Trophoblast cell (in vitro differentiated cells and primary cell): ENCODE measurements around the gene NUDT5.
A peak's percentile ranks its signal among the peaks of the same experiment; 100 is the strongest.

ENCODE experiments used
- DNase-seq, 2 donors: peaks; one replicate each; pipeline ENCODE4 v3.0.0-alpha.2; 2016
- H2AFZ ChIP-seq: 2 replicates; pipeline ENCODE4 v1.6.1; 2013; ENCODE audit warnings: low read length, moderate library complexity, mild to moderate bottlenecking; ENCODE audit not compliant: insufficient read depth, poor library complexity
- H2AK5ac ChIP-seq: 2 replicates; pipeline ENCODE4 v1.6.1; 2013; ENCODE audit warnings: mild to moderate bottlenecking, low read length
- H2BK120ac ChIP-seq: 2 replicates; pipeline ENCODE4 v1.6.1; 2013; ENCODE audit warnings: low read length, mild to moderate bottlenecking, moderate library complexity; ENCODE audit not compliant: insufficient read depth, poor library complexity
- H2BK12ac ChIP-seq: 2 replicates; pipeline ENCODE4 v1.6.1; 2013; ENCODE audit warnings: mild to moderate bottlenecking, low read length, moderate library complexity
- H2BK5ac ChIP-seq: 2 replicates; pipeline ENCODE4 v1.6.1; 2013; ENCODE audit warnings: low read length, low read depth, moderate library complexity, mild to moderate bottlenecking; ENCODE audit not compliant: poor library complexity
- H3K14ac ChIP-seq: 2 replicates; pipeline ENCODE4 v1.6.1; 2013; ENCODE audit warnings: mild to moderate bottlenecking, low read length
- H3K18ac ChIP-seq: 2 replicates; pipeline ENCODE4 v1.6.1; 2013; ENCODE audit warnings: mild to moderate bottlenecking, low read length
- H3K23ac ChIP-seq: 2 replicates; pipeline ENCODE4 v1.6.1; 2013; ENCODE audit warnings: low read length
- H3K27ac ChIP-seq: 2 replicates; pipeline ENCODE4 v1.5.1; 2013; ENCODE audit warnings: low read depth, mild to moderate bottlenecking, inconsistent platforms, low read length, moderate library complexity
- H3K27me3 ChIP-seq: 2 replicates; pipeline ENCODE4 v1.6.1; 2013; ENCODE audit warnings: inconsistent platforms, mild to moderate bottlenecking, low read length, moderate library complexity; ENCODE audit not compliant: insufficient read depth
- H3K36me3 ChIP-seq, 2 experiments: 1 replicate in 1 of 2; 2 replicates in 1 of 2; pipeline ENCODE4 v1.6.1; 2013; ENCODE audit warnings: low read length in 2 of 2, mild to moderate bottlenecking in 2 of 2, moderate library complexity in 1 of 2; ENCODE audit not compliant: insufficient read depth in 2 of 2, control insufficient read depth in 1 of 2
- H3K4ac ChIP-seq: 2 replicates; pipeline ENCODE4 v1.6.1; 2013; ENCODE audit warnings: low read depth, mild to moderate bottlenecking, low read length, moderate library complexity
- H3K4me1 ChIP-seq, 2 experiments: 1 replicate in 1 of 2; 2 replicates in 1 of 2; pipeline ENCODE4 v1.6.1; 2013; ENCODE audit warnings: low read length in 2 of 2, mild to moderate bottlenecking in 2 of 2, moderate library complexity in 1 of 2; ENCODE audit not compliant: insufficient read depth in 2 of 2, control insufficient read depth in 1 of 2
- H3K4me2 ChIP-seq: 2 replicates; pipeline ENCODE4 v1.6.1; 2013; ENCODE audit warnings: inconsistent platforms, mild to moderate bottlenecking, low read length, moderate library complexity
- H3K4me3 ChIP-seq: 2 replicates; pipeline ENCODE4 v1.5.1; 2013; ENCODE audit warnings: mild to moderate bottlenecking, low read depth, low read length, inconsistent platforms
- H3K79me1 ChIP-seq: one replicate; pipeline ENCODE4 v1.6.1; 2013; ENCODE audit warnings: low read length
- H3K79me2 ChIP-seq: 2 replicates; pipeline ENCODE4 v1.6.1; 2013; ENCODE audit warnings: low read length, mild to moderate bottlenecking; ENCODE audit not compliant: control insufficient read depth, insufficient read depth, poor library complexity
- H3K9ac ChIP-seq: 2 replicates; pipeline ENCODE4 v1.6.1; 2013; ENCODE audit warnings: mild to moderate bottlenecking, low read length
- H3K9me3 ChIP-seq: 2 replicates; pipeline ENCODE4 v1.6.1; 2013; ENCODE audit warnings: low read depth, mild to moderate bottlenecking, control low read depth, inconsistent platforms, low read length; ENCODE audit not compliant: insufficient read depth
- H4K12ac ChIP-seq: 2 replicates; pipeline ENCODE4 v1.6.1; 2013; ENCODE audit warnings: low read depth, mild to moderate bottlenecking, low read length, moderate library complexity
- H4K8ac ChIP-seq: 2 replicates; pipeline ENCODE4 v1.6.1; 2013; ENCODE audit warnings: low read depth, mild to moderate bottlenecking, low read length, moderate library complexity
- H4K91ac ChIP-seq: one replicate; pipeline ENCODE4 v1.6.1; 2013; ENCODE audit warnings: low read depth, mild to moderate bottlenecking, low read length, moderate library complexity
- WGBS: extraction: QIAGEN DNeasy Blood & Tissue Kit; methylation state at CpG from one replicate; pipeline ENCODE4 v1.1.7; 2013; ENCODE audit warnings: missing lambda C conversion rate; ENCODE audit not compliant: insufficient read length, insufficient coverage; ENCODE audit errors: extremely low coverage; 5-methylcytosine and 5-hydroxymethylcytosine counted together

The NUDT5 gene

GRCh38 chr10:12165036-12165435 lies 30.7 kb downstream of the NUDT5 start:
- Histone ChIP-seq H2AFZ (no peak overlapping the region), H3K9me3 (peaks cover 2% of the 10 kb centered on the region), H3K14ac (no peak overlapping the region), H3K27me3 (no peaks in the 10 kb centered on the region), H2BK120ac (no peak overlapping the region), H3K4ac (no peak overlapping the region), H3K23ac (no peak overlapping the region), H3K4me3 (no peak overlapping the region), H2AK5ac (no peak overlapping the region), H4K91ac (no peak overlapping the region), H3K79me2 (no peaks in the 10 kb centered on the region), H3K36me3 (peaks cover 12 to 32% of the 10 kb centered on the region in 2 experiments), H2BK5ac (no peak overlapping the region), H3K18ac (no peak overlapping the region), H3K79me1 (no peaks in the 10 kb centered on the region), H4K8ac (no peak overlapping the region), H2BK12ac (no peak overlapping the region), H3K4me1 (peaks cover 0 to 4% of the 10 kb centered on the region in 2 experiments), H4K12ac (no peak overlapping the region), H3K9ac (no peak overlapping the region), H3K27ac (no peak overlapping the region), H3K4me2 (no peak overlapping the region)
- WGBS = no CpG with 5 or more reads among the region's 3 CpGs
- DNase-seq = no peak

GRCh38 chr10:12164085-12164484 lies 31.6 kb downstream of the NUDT5 start:
- Histone ChIP-seq H3K4me1 (peaks cover 0 to 4% of the 10 kb centered on the region in 2 experiments), H3K9me3 (peaks cover 2% of the 10 kb centered on the region), H3K36me3 (peaks cover 13 to 27% of the 10 kb centered on the region in 2 experiments), H4K8ac (no peak overlapping the region), H3K4me3 (no peak overlapping the region), H3K27me3 (no peaks in the 10 kb centered on the region), H3K4me2 (no peak overlapping the region), H3K27ac (no peak overlapping the region), H2BK5ac (no peak overlapping the region), H2BK120ac (no peak overlapping the region), H3K79me1 (no peaks in the 10 kb centered on the region), H2AK5ac (no peak overlapping the region), H3K4ac (no peak overlapping the region), H3K23ac (no peak overlapping the region), H2AFZ (no peak overlapping the region), H3K79me2 (no peaks in the 10 kb centered on the region), H4K12ac (no peak overlapping the region), H3K14ac (no peak overlapping the region), H3K18ac (no peak overlapping the region), H2BK12ac (no peak overlapping the region), H3K9ac (no peak overlapping the region), H4K91ac (no peak overlapping the region)
- DNase-seq = no peak
- WGBS = no CpG with 5 or more reads among the region's 12 CpGs

GRCh38 chr10:12162927-12163326 lies 32.8 kb downstream of the NUDT5 start:
- no peak overlapping the region for H2BK5ac ChIP-seq
- no peaks in the 10 kb centered on the region for H3K79me2 ChIP-seq
- H3K9ac ChIP-seq = peak overlapping the region; percentile 13
- no peak overlapping the region for H3K4me2 ChIP-seq
- H3K27me3 ChIP-seq = no peaks in the 10 kb centered on the region
- H3K4me1 ChIP-seq = peaks cover 0 to 4% of the 10 kb centered on the region in 2 experiments
- no CpG with 5 or more reads among the region's 6 CpGs for WGBS
- no peak overlapping the region for H3K23ac ChIP-seq
- no peak overlapping the region for H2AFZ ChIP-seq
- H4K12ac ChIP-seq = no peak overlapping the region
- H2AK5ac ChIP-seq = no peak overlapping the region
- no peak overlapping the region for H3K4ac ChIP-seq
- H3K4me3 ChIP-seq = no peak overlapping the region
- H2BK120ac ChIP-seq = no peak overlapping the region
- H4K91ac ChIP-seq = no peak overlapping the region
- peaks cover 2% of the 10 kb centered on the region for H3K9me3 ChIP-seq
- no peak overlapping the region for H2BK12ac ChIP-seq
- no peak overlapping the region for H3K18ac ChIP-seq
- no peaks in the 10 kb centered on the region for H3K79me1 ChIP-seq
- no peak overlapping the region for H3K14ac ChIP-seq
- no peak for DNase-seq
- no peak overlapping the region for H3K27ac ChIP-seq
- peaks cover 17 to 27% of the 10 kb centered on the region in 2 experiments for H3K36me3 ChIP-seq
- H4K8ac ChIP-seq = no peak overlapping the region

GRCh38 chr10:12160664-12161063 lies 35.0 kb downstream of the NUDT5 start:
- no peak overlapping the region for H3K9ac ChIP-seq
- H2AFZ ChIP-seq = no peak overlapping the region
- no peak overlapping the region for H2BK120ac ChIP-seq
- H3K14ac ChIP-seq = no peak overlapping the region
- peaks cover 2% of the 10 kb centered on the region for H3K9me3 ChIP-seq
- no peak overlapping the region for H2AK5ac ChIP-seq
- no peak overlapping the region for H2BK5ac ChIP-seq
- no peak overlapping the region for H3K18ac ChIP-seq
- H3K27ac ChIP-seq = no peak overlapping the region
- no peak overlapping the region for H4K12ac ChIP-seq
- H4K8ac ChIP-seq = no peak overlapping the region
- H4K91ac ChIP-seq = no peak overlapping the region
- H3K36me3 ChIP-seq = peaks cover 22 to 23% of the 10 kb centered on the region in 2 experiments
- H3K79me1 ChIP-seq = no peaks in the 10 kb centered on the region
- H3K23ac ChIP-seq = no peak overlapping the region
- H3K4me2 ChIP-seq = no peak overlapping the region
- DNase-seq = no peak
- H3K4ac ChIP-seq = no peak overlapping the region
- no peak overlapping the region for H3K4me3 ChIP-seq
- H3K79me2 ChIP-seq = no peaks in the 10 kb centered on the region
- H2BK12ac ChIP-seq = no peak overlapping the region
- no CpG with 5 or more reads among the region's 5 CpGs for WGBS
- H3K27me3 ChIP-seq = no peaks in the 10 kb centered on the region
- H3K4me1 ChIP-seq = no peaks in the 10 kb centered on the region
